NK-92 treated with Interleukin-12 subunit alpha and Interleukin-12 subunit beta, amount 100 ng/mL, for 24 hours (cell line): ENCODE measurements around the gene TSEN54.

Source experiments
- DNase-seq: peaks from one replicate; lab custom pipeline; 2025; lab: John Stamatoyannopoulos, UW

The TSEN54 gene

DNA sequence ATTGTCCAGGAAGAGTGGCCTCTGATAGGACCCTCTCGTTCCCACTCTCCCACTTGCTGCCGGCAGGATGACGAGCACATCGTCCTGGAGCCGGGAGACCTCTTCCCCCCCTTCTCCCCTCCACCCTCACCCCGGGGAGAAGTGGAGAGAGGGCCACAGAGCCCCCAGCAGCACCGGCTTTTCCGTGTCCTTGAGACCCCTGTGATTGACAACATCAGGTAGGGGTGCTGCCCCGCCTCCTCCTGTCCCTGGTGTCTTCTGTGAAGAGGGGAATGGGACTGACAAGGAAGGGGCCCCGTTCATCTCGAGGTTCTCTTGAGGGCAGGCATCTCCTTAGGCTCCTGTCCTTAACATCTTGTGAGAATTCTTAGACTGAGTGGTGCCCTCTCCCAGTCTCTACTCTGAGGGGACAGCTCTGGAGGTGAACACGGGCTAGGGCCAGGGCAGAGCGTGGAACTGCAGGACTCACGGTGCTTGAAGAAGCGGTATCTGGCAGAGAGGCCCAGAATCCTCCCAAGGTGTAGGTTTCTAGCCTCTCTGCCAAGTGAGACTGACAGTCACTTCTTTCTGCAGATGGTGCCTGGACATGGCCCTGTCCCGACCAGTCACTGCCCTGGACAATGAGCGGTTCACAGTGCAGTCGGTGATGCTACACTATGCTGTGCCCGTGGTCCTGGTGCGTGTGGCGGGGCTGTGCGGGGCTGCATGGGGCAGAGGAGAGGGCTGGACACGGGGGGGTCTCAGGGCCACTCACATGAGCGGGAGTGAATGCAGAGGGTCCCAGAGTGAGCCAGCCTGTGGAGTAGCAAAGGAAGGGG lies 27.4 kb upstream of the TSEN54 start:
- DNase-seq: no peak

DNA sequence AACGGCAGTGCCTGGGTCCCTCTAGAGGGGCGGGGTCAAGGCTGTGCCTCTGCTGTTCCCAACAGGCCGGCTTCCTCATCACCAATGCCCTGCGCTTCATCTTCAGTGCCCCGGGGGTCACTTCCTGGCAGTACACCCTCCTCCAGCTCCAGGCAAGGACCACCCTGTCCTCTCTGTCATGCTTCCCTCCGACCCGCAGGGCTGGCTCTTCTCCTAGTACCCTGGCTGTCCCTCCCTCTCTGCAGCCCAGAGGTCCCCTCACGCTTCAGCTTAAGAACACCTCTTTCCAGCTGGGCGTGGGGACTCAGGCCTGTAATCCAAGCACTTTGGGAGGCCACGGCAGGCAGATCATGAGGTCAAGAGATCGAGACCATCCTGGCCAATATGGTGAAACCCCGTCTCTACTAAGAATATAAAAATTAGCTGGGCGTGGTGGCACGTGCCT lies 26.8 kb upstream of the TSEN54 start:
- no peak for DNase-seq

DNA sequence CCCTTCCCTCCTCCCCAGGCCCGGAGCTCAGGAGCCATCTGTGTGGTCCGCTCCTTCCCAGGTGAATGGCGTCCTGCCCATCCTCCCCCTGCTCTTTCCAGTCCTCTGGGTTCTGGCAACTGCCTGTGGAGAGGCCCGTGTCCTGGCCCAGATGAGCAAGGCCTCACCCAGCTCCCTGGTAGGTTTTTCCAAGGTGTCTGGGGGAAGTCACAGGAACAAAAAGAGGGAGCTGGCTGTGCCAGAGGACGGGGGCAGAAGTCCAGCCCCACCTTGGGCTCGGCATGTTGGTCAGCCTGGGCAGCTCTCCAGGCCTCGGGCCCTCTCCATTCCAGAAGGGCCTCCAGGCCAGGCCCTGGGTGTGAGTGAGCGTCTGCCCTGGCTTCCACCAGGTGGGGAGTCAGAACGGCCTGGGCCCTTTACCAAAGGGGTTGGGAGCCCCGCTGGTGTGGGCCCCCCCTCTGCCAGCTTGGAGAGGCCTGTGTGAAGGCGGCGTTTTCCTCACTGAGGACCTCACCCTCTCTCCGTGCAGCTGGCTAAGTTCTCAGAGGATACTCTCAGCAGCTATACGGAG lies 26.1 kb upstream of the TSEN54 start:
- DNase-seq: no peak

DNA sequence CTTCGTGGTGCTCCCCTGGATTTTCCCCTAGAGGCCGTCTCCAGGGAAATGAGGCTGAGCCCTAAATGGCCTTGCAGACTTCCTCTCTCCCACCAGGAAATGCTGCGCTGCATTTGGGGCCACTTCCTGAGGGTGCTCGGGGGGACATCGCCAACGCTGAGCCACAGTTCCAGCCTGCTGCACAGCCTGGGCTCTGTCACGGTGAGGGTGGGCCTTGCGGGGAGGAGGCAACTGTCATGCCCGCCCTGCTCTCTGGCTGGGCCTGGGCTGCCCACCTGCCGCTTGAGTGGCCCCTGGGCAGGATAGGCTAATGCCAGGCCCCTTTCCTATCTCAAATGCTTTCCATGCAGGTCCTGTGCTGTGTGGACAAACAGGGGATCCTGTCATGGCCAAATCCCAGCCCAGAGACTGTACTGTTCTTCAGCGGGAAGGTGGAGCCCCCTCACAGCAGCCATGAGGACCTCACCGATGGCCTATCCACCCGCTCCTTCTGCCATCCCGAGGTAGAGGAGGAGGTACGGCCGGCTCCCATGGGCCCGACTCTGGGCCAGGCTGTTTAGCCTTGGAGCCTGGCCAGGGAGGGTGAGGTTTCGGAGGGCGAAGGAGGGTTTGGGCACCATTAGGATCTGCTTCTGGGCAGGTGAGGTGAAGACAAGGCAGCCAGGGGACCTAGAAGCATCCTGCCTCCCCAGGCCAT lies 25.2 kb upstream of the TSEN54 start:
- DNase-seq: no peak

DNA sequence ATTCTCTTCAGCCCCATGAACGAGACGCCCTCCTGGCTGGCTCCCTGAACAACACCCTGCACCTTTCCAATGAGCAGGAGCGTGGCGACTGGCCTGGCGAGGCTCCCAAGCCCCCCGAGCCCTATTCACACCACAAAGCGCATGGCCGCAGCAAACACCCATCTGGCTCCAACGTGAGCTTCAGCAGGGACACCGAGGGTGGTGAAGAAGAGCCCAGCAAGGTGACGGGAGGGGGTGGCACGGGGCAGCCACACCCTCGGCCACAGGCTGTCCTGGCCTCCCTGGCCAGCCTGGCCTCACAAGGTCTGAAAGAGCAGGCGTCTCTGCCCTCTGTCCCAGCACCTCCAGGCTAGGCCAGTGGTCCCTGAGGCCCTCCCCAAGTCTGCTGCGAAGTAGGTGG lies 24.6 kb upstream of the TSEN54 start:
- DNase-seq: no peak

DNA sequence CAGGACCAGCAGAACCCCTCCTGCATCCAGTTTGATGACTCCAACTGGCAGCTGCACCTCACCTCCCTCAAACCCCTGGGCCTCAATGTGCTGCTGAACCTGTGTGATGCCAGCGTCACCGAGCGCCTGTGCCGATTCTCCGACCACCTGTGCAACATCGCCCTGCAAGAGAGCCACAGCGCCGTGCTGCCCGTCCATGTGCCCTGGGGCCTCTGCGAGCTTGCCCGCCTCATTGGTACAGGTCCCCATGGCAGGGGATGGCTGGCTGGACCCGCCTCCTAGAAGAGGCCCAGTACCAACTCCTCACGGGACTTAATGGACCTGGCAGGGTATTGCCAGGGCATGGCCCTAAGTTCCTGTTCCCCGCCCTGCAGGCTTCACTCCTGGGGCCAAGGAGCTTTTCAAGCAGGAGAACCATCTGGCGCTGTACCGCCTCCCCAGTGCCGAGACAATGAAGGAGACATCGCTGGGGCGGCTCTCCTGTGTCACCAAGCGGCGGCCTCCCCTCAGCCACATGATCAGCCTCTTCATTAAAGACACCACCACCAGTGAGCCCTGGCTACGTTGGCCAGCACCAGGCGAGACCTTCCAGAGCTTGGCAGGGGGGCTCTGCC lies 23.7 kb upstream of the TSEN54 start:
- DNase-seq: no peak

DNA sequence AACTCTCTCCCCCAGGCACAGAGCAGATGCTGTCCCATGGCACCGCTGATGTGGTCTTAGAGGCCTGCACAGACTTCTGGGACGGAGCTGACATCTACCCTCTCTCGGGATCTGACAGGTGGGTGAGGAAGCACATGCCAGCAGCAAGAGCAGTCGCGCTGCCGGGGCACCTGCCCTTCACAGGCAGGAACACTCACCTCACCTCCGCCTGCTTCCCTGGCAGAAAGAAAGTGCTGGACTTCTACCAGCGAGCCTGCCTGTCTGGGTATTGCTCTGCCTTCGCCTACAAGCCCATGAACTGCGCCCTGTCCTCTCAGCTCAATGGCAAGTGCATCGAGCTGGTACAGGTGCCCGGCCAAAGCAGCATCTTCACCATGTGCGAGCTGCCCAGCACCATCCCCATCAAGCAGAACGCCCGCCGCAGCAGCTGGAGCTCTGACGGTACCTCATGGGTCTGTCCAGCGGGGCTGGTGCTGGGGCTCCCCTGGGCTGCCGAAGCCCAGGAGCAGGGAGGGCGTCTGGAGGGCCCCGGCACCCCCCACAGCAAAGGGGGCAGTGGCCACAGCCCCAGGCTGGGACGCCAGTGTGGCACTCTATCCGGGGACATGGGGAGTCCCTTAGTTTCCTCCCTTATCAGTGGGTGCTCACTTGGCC lies 22.7 kb upstream of the TSEN54 start:
- no peak for DNase-seq

DNA sequence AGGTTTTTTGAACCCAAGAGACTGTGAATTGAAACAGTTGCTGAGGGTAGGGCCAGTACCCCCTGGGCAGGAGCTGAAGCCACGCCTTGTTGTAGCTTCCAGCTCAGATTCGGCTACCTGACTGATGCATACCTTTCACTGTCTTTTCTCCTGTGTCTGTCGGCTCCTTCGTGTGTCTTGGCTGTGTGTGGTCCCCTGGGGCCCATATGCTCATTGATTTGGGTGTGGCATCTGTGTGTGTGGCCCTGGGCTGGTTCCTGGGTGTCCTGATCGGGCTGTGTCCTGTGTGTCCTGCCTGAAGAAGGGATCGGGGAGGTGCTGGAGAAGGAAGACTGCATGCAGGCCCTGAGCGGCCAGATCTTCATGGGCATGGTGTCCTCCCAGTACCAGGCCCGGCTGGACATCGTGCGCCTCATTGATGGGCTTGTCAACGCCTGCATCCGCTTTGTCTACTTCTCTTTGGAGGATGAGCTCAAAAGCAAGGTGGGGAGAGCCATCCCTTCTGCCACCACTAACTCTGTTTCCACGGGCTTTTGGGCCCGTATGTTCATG lies 21.9 kb upstream of the TSEN54 start:
- no peak for DNase-seq

DNA sequence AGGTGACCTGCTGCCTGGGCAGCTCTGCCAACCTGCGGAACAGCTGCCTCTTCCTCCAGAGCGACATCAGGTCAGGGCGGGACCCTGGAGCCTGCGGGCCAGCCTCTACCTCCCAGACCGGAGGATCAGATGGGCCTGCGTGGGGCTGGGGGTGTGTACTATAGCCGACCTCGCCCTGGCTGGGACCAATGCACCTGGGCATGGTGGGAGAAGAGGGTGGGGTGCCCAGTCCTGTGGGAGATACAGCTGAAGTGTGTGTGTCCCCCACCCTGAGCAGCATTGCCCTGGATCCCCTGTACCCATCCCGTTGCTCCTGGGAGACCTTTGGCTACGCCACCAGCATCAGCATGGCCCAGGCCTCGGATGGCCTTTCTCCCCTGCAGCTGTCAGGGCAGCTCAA lies 20.3 kb upstream of the TSEN54 start:
- no peak for DNase-seq

DNA sequence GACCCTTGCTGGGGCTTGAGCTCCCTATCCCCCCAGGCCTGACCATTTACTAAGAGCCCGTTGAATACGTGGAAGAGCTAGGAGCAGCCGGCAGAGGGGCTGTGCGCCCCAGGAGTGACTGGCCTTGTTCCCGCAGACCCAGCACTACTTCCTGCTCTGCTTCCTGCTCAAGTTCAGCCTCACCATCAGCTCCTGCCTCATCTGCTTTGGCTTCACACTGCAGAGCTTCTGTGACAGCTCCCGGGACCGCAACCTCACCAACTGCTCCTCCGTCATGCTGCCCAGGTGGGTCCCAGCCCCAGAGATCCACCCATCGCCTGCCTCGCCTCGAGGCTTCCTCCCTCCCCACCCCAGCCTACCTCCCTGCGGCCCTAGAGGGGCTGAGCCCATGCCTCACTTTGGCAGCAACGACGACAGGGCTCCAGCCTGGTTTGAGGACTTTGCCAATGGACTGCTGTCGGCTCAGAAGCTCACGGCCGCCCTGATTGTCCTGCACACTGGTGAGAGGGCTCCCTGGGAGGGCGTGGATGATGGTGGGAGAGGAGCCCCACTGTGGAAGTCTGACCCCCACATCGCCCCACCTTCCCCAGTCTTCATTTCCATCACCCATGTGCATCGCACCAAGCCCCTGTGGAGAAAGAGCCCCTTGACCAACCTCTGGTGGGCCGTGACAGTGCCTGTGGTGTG lies 18.1 kb upstream of the TSEN54 start:
- DNase-seq: no peak

DNA sequence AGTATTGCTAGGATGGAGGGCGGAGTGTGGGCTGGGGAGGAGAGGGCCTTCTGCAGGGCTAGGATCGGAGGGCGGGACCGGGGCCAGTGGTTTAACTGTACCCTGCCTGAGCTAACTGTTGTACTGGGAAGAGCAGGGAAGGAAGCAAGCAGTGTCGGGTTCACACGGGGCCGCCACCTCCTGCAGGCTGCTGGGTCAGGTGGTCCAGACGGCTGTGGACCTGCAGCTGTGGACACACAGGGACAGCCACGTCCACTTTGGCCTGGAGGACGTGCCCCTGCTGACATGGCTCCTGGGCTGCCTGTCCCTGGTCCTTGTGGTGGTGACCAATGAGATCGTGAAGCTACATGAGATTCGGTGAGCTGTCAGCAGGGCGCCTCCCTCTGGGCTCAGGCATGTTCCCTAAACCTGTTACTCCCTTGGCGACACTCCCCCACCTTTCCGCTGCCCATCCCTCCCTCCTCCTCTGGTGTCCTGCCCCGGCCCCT lies 17.6 kb upstream of the TSEN54 start:
- DNase-seq: no peak

DNA sequence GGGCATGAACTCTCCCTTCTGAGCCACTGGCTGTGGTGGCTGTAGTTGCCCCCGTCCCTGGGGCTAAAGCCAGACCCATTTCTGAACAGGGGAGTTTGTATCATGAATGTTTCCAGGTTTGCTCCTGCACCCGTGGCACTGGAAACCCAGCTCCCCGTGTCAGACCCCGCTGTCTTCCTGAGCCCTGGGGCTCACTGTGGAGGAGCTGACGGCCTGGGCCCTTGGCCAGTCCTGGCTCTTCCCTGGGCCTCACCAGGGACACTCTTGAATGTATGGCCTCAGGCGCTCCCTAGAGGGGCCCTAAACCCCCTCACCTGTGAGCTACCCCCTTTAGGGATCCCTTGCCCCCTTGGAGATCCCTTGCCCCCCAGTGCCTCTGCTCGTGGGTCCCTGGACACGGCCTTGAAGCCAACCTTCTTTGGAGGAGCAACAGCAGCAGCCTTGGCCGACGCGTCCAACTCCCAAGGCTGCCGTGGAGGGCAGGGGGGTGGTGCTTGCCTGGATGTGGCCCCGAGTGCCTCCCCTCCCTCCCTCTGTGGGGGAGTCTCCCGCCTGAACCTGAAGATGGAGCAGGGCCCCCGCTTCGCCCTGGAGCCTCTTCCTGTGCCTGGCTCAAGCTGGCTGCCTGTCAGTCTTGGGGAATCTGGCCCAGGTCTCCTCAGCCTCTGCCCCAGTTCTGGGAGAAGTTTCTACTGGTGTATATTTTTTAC lies 16.9 kb upstream of the TSEN54 start:
- no peak for DNase-seq

DNA sequence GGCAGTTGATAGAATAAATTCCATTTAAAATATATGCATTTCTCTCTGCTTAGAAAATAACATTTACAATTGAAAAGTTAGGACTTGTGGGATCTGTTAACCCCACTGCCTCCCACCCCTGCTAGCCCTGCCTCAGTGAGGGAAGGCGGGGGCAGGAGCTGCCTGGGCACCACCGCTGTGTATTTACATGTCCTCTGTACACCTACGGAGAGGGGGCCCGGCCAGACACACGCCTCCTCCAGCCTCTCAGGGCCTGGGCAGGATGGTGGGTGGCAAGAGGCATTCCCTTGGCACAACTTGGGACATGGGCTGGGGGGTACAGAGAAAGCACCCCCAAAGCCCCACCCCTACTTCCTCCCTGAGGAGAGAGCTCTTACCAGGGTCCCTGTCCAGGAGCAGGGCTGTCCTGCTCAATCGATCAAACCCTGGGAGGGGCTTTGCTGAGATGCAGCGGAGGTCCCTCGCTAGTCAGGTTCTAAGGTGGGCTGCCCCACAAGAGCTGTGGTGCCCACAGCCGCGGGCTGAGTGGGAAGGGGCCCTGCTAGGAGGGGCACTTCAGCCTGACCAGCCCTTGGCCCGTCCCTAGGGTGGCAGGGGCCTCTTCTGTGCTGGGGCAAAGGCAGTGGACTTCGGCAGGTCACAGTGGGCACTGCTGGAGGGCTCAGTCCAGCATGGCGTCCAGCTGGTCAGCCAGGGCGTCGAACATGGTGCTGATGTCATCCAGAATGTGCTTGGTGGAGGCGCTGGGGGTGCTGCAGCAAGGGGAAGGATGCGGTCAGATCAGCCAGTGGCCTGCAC lies 15.7 kb upstream of the TSEN54 start:
- DNase-seq: no peak

DNA sequence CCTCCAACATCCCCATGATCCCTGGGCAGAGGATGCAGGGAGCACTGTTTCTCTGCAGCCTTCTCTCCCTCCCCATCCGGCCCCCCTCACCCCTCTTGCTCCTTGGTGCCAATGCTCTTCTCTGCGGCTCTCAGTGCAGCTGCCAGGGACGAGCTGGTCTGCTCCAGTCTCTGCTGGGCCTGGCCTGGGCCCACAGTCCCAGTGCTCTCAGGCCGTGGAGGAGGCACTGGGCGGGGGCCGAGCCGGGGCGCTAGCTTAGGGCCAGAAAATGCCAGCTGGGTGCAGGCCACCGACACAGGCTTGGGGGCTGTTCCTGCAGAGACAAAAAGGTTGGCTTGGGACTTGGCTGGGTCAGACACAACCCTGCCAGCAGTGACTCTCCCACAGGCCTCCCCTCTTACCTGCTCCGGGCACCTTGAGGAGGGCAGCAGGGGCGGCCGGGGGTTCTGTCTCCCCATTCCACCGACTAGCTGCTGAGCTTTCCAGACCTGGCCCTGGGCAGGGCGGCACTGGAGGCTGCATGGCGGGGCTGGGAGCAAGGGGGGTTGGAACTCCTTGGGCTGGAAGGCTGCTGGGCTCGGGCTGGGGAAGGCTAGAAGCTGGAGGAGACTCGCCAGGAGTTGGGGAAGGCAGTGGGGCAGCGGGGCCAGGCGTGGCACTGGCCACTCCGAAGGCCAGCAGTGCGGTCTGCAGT lies 14.8 kb upstream of the TSEN54 start:
- DNase-seq: no peak

DNA sequence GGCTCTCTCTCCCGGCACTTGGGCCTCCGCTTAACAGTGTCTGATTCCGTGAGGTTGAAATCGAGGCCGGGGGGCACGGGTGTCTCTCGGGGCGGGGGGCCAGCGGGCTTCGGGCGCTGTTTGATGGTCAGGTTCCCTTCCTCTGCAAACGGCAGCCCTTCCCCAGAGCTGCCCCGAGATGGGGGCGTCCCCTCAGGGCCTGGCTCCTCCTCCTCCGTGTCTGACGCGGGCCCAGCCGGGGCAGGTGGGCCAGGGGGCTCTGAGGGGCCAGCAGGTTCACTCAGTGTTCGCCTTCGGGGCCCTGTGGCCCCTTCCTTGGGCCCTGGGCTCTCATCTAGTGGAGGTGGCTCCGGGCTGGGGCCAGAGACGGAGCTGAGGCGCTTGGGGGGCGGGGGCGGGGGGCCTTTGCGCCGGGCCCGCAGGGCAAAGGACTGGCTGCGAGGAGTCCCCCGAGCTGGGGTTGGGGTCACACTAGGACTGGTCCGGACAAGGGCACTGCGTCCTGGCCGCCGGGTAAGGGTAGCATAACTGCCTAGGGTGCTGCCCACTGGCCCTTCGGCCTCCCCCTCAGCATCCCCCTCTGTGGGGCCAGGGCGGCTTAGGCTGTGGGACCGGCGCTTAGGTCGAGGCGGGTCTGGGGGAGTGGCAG lies 14.1 kb upstream of the TSEN54 start:
- no peak for DNase-seq

DNA sequence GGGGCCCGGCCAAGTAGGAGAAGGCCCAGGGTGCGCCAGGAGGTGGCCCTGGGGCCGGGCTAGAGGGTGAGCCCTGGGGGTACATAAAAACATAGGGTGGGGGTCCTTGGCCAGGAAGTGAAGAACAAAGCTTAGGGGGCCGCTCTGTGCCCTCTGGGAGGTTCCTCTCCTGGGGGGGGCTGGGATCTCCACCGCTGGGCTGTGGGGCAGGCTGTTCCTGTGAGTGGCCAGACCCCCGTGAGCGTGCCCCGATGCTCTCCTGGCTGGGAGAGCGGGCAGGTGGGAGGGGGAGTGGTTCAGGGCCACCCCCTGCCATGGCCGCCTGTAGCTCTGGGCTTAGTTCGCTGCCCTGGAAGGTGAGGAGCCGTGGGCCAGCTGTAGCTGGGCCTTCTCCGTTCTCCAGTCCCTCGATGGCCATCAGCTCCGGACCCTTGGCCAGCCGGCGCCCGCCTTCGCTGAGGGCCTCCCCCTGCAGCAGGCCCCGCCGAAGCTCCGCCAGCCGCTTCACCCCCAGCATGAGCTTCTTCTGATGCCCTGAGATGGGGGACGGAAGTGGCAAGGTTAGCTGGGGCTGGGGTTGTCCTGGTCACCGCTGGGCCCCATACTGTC lies 13.5 kb upstream of the TSEN54 start:
- no peak for DNase-seq

DNA sequence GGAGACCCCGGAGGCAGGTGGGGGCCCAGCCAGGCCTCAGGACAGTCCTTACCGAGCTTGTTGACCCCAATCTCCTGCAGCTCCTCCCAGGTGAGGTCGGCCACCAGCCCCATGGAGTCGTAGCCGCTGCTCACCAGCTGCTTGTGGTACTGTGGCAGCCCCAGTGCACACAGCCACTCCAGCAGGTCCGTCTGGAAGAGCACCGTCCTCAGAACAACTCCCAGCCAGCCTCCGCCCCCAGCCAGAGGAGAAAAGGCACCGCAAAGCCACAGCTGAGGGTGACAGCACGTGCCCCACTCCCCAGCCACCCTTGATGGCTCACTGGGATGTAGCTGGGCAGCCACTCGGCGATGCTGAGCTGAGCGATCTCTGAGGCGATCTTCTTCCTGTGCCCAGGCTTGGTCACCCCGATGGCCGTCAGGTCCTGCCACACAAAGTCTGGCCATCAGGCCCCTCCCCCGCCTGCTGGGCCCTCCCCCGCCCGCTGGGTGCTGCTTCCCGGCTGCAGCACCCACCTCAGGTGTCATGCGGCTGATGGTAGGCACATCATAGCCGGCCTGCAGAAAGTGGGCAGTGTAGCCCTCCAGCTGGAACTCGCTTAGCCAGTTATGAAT lies 12.9 kb upstream of the TSEN54 start:
- DNase-seq: no peak

DNA sequence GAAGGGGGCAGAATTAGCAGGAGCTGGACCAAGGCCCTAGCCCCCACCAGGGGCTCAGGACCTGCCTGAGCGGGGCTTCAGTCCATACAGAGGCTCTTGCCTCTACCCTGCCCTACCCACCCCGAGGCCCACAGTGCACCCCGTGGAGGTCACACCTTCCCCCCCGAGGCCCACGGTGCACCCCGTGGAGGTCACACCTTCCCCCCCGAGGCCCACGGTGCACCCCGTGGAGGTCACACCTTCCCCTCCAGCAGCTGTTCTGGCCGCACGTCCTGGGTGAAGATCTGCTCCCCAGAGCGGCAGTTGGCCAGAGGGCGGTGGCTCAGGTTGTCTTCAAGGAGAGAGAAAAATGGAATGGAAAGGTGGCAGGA lies 12.4 kb upstream of the TSEN54 start:
- no peak for DNase-seq
